ENCODE results near the gene CHIT1.

Gene CHIT1

DNA sequence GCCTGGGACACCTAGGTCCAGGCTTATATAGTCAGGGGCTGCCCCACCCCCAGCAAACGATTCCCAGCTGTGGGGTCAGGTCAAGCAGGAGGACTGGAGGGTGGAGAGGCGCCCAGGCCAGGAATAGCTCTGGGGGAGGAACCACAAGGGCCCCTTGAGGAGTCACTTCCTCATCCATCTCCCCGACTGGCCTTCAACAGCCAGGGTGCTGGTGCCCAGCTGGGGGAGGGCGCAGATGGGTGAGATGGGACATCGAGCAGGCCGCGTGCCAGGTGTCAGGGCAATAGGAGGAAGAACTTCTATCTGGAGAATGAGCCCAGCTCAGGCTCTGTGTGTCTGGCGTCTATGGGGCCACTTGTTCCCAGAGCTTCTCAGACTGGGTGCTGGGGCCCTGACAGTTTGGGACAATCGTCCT lies 53.6 kb downstream of the CHIT1 start:
- Mint-ChIP-seq H3K4me3 (no peak overlapping the region), H3K9me3 (no peaks in the 10 kb centered on the region), H3K36me3 (ENCODE audit: low read depth) (no peaks in the 10 kb centered on the region), H3K27me3 (peaks cover 51% of the 10 kb centered on the region), H3K27ac (no peak overlapping the region), H3K4me1 (ENCODE audit: low read depth) (peaks cover 57% of the 10 kb centered on the region)
- intact Hi-C loops (cut with micrococcal nuclease), result no loop called here

DNA sequence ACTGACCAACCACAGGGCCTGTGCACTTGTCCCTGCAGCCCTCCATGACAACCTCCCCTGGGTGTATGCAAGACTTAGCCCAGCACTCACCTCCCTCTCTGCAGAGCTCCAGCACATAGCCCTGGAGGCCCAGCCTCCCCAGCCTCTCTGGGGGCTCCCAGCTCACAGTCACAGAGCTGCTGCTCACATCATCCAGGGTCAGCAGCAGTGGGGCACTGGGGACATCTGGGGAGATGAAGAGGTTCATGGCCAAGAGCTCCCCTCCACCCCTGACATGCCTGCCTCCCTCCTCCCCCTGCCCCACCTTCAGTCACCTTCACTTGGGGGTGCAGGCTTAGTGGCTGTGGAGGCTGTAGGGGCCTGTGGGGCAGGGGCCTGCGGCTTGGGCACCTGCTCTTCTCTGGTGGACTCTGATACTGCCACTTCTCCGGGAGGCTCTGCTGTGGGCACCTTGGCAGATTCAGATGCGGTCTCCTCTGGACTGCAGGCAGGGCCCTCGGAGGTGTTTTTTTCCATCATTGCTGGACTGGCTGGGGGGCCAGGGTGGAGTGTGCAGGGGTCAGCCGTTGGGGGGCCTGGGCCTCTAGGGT lies 54.1 kb downstream of the CHIT1 start, which contains the start of gene MYBPH:
Gene MYBPH (minus strand): TSS at position 590 of the 590 bp plus-strand sequence. CDS start 71 bp downstream, at position 519.
- peaks cover 52% of the 10 kb centered on the region for H3K27me3 Mint-ChIP-seq
- H3K27ac Mint-ChIP-seq, result no peak within 1 kb of the TSS
- peaks cover 57% of the 10 kb centered on the region for H3K4me1 Mint-ChIP-seq (ENCODE audit: low read depth)
- H3K36me3 Mint-ChIP-seq (ENCODE audit: low read depth), result no peaks in the 10 kb centered on the region
- intact Hi-C loops (cut with micrococcal nuclease), result no loop called here
- H3K4me3 Mint-ChIP-seq, result no peak within 1 kb of the TSS
- H3K9me3 Mint-ChIP-seq, result no peaks in the 10 kb centered on the region

DNA sequence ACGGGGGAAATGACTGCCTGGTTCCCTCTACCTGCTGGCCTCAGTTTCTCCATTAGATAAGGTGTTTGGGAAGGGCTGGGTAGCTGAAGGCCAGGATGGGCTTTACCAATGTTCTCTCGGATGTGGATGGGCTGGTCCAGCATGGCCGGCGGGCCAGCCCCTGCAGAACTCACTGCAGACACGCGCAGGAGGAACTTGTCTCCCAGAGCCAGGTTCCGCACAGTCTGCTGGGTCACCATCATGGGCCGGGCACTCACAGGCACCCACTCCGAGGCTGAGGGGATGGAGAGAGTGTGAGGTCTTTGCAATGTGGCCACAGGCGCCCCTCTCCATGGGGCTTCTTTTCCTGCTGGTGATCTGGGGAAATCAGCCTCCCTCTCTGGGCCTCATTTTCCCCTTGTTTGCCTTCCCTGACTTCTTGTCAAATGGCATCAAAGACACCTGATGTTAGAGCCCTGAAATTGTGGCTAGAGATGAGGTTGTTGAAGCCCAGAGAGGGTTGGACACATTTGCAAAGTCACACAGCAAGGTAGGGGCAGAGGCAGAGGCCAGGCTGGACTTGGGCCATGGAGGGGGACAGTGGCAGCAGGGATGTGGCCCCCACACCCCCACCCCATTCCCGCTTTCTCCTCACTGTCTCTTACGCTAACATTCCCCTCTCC lies 55.0 kb downstream of the CHIT1 start:
- intact Hi-C loops (cut with micrococcal nuclease), result no loop called here
- H3K36me3 Mint-ChIP-seq (ENCODE audit: low read depth), result no peaks in the 10 kb centered on the region
- H3K4me1 Mint-ChIP-seq (ENCODE audit: low read depth), result peaks cover 57% of the 10 kb centered on the region
- no peak overlapping the region for H3K27ac Mint-ChIP-seq
- no peak overlapping the region for H3K4me3 Mint-ChIP-seq
- peaks cover 57% of the 10 kb centered on the region for H3K27me3 Mint-ChIP-seq
- H3K9me3 Mint-ChIP-seq, result no peaks in the 10 kb centered on the region

DNA sequence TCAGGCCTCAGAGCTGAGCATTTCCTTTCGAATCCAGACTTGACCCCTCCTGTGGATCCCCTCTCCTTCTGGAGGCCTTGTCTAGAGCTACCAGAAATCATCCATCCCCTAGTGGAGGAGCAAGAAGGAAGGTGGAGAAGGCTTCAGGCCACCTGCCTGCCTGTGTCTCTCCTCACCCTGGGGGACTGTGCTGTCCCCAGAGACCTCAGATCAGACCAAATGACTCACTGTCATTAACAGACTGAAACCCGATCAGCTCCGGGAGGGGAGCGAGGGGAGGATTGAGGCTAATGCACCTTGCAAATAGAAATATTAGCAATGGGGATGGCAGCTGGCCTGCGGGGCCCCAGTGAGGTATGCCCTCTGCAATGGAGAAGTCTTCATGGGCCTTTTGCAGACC lies 55.9 kb downstream of the CHIT1 start:
- Mint-ChIP-seq H3K9me3 (no peaks in the 10 kb centered on the region), H3K4me3 (no peak overlapping the region), H3K4me1 (ENCODE audit: low read depth) (peaks cover 49% of the 10 kb centered on the region), H3K36me3 (ENCODE audit: low read depth) (no peaks in the 10 kb centered on the region), H3K27ac (no peak overlapping the region), H3K27me3 (peaks cover 59% of the 10 kb centered on the region)
- intact Hi-C loops (cut with micrococcal nuclease), result loop anchor here (2.0 kb wide), 2 partner anchors 41 to 55 kb away; no protein-coding TSS in a partner anchor

DNA sequence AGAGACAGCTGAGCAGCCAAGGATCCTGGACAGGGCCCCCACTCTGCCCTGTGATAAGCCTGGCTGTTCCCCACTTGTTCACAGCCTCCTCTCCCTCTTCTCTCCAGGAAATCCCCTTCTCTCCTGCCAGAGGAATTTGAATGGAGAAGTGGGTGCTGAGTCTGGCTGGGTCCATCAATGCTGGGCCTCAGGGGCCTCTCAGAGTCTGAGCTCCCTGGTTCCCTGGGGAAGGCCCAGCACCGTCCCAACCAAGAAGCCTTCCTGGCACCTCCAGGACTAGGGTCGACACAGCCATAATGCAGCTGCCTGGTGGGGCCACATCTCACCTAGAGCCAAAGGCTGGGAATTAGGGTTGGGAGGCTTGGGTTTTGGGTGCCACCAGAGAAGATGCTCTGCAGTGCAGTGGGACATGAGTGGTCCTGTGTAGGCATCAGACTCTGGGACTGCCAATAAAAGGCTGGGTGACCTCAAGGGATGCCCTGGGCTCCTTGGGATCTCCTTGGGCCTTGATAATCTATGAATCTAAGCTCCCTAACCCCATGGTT lies 56.4 kb downstream of the CHIT1 start:
- Mint-ChIP-seq H3K4me3 (no peak overlapping the region), H3K9me3 (no peaks in the 10 kb centered on the region), H3K27me3 (peaks cover 59% of the 10 kb centered on the region), H3K36me3 (ENCODE audit: low read depth) (no peaks in the 10 kb centered on the region), H3K27ac (peak overlapping the region; percentile 19), H3K4me1 (ENCODE audit: low read depth) (peaks cover 45% of the 10 kb centered on the region)
- intact Hi-C loops (cut with micrococcal nuclease), result loop anchor here (2.0 kb wide), 2 partner anchors 42 to 54 kb away; no protein-coding TSS in a partner anchor

DNA sequence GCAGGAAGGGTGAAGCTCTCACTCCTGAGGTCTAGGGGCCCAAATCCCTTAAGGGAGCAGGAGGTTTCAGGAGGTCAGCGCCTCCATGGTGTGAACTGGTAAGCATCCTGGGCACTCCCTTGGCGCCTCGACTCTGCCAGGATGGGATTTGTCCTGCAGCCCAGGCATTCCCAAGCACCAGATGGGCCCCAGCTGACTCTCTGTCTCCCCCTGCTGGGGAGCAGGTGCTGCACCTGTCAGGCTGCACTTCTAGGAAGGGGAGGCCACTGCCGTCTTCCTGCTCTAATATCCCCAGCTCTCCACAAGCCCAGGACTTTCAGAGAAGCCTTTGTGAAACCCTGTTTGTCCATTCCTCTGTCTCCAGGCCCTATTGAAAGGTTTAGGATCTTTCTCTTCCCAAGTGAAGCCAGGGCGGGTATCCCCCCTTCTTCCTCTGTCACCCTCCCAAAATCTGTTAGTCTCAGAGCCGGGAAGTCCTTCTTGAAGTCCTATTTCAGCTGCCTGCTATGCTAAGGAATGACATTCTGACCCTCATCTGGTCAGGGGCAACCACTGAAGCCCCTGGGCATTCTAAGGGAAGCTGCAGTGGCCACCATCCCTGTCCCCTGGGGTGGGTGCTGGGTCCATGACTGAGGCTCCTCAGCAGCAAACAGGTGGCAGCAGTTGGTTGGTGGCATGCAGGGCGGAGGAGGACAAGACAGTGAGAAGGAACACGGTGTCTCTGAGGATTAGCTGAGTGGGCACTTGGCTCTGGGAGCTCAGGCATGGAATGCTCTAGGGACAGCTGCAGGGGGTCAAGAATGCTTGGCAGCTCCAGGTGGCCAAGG lies 57.1 kb downstream of the CHIT1 start:
- Mint-ChIP-seq H3K36me3 (ENCODE audit: low read depth) (no peaks in the 10 kb centered on the region), H3K27me3 (peaks cover 59% of the 10 kb centered on the region), H3K4me3 (no peak overlapping the region), H3K9me3 (no peaks in the 10 kb centered on the region), H3K27ac (peak overlapping the region; percentile 19), H3K4me1 (ENCODE audit: low read depth) (peaks cover 43% of the 10 kb centered on the region)
- intact Hi-C loops (cut with micrococcal nuclease), result loop anchor here (1.0 to 2.0 kb wide), 3 partner anchors 42 to 133 kb away; no protein-coding TSS in a partner anchor

DNA sequence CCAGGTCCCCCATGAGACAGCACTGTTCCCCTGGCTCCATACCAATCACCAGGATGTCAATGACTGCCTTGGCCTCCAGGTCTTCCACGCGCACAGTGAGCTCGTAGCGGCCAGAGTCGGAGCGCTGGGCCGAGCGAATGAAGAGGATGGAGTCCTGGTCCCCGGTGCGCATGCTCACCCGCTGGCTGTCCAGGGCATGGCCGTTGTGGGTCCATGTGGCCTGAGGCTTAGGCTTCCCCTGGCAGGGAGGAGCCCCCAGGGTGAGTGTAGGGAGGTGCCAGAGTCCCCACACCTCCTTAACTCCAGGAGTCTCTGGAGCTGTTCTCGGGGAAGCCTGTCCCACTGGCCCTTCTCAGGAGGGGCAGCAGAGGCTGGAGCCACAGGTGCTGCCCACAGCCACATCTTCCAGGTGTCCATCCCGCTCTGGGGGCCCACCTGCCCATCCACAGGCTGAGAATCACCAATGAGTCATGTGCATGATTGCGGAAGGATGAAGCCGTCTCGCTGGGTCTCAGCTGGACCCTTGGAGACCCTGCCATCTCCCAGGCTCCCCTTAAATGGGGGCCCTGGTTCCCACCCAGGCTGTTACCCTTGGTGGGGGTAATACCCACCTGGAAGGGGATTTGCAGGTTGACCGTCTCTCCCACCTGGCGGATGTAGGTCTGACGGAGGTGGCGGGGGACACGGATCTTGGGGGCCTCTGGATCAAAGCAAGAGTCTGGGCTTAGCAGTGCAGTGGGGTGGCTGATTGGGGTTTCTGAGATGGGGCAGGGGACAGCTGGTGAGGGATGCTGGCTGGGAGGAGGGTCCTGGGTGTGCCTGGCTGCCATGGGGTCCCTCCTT lies 57.9 kb downstream of the CHIT1 start:
- Mint-ChIP-seq H3K4me1 (ENCODE audit: low read depth) (peaks cover 41% of the 10 kb centered on the region), H3K4me3 (no peak overlapping the region), H3K9me3 (no peaks in the 10 kb centered on the region), H3K36me3 (ENCODE audit: low read depth) (no peaks in the 10 kb centered on the region), H3K27ac (no peak overlapping the region), H3K27me3 (peaks cover 59% of the 10 kb centered on the region)
- intact Hi-C loops (cut with micrococcal nuclease), result loop anchor here (1.0 to 2.0 kb wide), 3 partner anchors 43 to 132 kb away; no protein-coding TSS in a partner anchor

DNA sequence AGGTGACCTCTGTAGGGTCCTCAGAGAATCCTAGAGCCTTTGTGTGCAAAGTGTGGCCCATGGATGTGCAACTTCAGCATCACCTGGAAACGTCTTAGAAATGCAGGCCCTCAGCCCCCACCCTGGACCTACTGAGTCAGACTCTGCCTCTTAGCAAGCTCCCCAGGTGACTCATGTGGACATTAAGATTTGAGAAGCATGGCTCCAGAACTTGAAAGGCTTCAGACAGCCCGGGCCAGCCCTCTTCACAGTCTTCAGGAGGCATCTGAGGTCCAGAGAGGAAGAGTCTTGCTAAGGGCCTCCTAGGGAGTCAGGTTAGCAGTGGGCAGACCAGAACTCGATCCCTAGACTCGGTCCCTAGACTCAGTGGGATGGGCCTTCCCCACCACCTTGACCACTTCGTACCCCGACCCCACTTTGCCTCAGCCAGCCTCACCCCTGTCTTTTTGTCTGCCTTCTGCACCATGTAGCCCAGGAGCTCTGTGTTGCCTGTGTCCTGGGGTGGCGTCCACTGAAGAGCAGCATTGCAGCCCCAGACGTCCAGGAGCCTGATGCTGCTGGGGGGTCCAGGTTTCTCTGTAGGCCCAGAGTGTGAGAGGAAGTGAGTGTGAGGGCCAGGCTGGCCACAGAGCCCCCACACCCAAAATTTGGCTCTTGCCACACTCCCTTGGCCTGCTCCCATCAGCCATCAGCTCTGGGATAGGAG lies 58.7 kb downstream of the CHIT1 start:
- no peaks in the 10 kb centered on the region for H3K36me3 Mint-ChIP-seq (ENCODE audit: low read depth)
- intact Hi-C loops (cut with micrococcal nuclease), result no loop called here
- H3K27me3 Mint-ChIP-seq, result peaks cover 59% of the 10 kb centered on the region
- H3K4me1 Mint-ChIP-seq (ENCODE audit: low read depth), result peaks cover 36% of the 10 kb centered on the region
- H3K27ac Mint-ChIP-seq, result no peak overlapping the region
- no peak overlapping the region for H3K4me3 Mint-ChIP-seq
- H3K9me3 Mint-ChIP-seq, result no peaks in the 10 kb centered on the region

DNA sequence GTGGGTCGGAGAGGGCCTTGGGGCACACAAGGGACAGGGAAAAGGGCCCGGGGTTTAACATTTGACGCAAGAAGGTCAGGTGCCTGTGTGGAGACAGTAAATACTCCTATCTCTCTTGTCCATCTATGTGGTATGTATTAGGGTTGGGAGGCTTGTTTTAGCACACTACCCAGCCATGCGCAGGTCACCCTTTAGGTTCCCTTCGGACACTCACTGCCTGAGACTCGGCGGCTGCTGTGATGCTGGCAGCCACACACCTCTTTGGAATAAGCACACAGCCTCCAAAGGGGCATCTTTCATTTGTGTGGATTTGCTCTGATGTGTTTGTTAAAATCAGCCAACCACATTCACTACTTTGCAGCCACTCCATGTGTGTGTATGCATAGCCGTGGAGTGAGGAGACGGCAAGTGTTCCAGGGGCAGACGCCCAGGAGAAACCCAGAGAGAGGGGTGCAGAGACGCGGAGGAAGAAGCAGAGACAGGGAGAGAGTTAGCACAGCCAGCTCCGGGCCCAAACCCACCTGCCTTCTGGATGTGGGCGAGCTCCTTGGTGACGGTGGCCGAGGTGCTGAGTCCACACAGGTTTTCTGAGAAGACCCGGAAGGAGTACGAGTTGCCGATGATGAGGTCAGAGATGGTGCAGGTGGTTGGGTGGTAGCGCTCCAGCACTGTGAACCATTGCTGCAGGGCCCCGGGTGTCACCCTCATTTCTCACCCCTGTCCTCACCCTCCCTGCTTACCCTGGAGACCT lies 59.5 kb downstream of the CHIT1 start:
- H3K4me3 Mint-ChIP-seq, result no peak overlapping the region
- H3K27ac Mint-ChIP-seq, result no peak overlapping the region
- H3K4me1 Mint-ChIP-seq (ENCODE audit: low read depth), result peaks cover 33% of the 10 kb centered on the region
- intact Hi-C loops (cut with micrococcal nuclease), result no loop called here
- H3K27me3 Mint-ChIP-seq, result peaks cover 62% of the 10 kb centered on the region
- no peaks in the 10 kb centered on the region for H3K9me3 Mint-ChIP-seq
- H3K36me3 Mint-ChIP-seq (ENCODE audit: low read depth), result no peaks in the 10 kb centered on the region

DNA sequence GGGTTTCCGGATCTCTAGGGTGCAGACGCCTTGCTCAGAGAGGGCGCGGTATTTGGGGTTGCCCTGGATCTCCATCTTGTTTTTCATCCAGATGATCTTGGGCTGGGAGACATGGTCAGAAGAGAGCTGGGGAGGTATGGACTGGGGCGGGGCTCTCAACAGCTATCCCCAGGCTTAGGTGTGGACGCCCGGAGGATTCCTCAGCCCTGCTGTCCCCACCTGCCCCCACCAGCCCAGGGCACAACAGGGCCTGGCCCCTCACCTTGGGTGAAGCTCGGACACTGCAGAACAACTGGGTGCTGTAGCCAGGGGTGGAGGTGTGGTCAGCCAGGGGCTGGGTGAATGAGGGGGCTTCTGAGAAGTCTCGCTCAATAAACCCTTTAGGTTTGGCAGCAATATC lies 60.5 kb downstream of the CHIT1 start:
- Mint-ChIP-seq H3K27me3 (peaks cover 64% of the 10 kb centered on the region), H3K9me3 (no peaks in the 10 kb centered on the region), H3K27ac (no peak overlapping the region), H3K4me3 (no peak overlapping the region), H3K4me1 (ENCODE audit: low read depth) (peaks cover 36% of the 10 kb centered on the region), H3K36me3 (ENCODE audit: low read depth) (no peaks in the 10 kb centered on the region)
- intact Hi-C loops (cut with micrococcal nuclease), result no loop called here

DNA sequence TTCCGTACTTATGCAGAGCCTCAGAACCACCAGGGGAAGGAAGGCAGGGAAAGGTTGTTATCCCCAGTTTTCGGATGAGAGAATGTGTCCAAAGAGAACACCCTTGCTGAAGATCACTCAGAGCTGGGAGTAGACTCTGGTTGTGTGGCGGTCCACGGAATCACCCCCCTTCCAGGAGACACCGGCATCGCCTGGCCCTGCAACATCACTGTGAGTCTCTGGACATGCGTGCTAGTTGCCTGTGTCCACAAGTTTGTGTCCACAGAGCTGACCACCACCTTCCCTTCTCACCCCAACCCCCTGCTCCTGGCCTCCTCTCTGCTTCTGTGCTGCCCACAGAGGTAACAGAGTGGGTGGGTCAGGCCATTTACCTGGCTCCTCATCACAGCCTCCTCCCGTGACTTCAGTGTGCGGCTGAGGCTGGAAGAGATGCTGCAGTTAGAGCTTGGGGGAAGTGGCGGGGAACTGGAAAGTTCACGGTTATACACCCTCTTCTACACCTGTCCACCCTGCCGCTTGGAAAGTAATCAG lies 61.2 kb downstream of the CHIT1 start:
- Mint-ChIP-seq H3K9me3 (no peaks in the 10 kb centered on the region), H3K36me3 (ENCODE audit: low read depth) (no peaks in the 10 kb centered on the region), H3K27ac (no peak overlapping the region), H3K4me3 (no peak overlapping the region), H3K4me1 (ENCODE audit: low read depth) (peaks cover 43% of the 10 kb centered on the region), H3K27me3 (peaks cover 63% of the 10 kb centered on the region)
- intact Hi-C loops (cut with micrococcal nuclease), result no loop called here

DNA sequence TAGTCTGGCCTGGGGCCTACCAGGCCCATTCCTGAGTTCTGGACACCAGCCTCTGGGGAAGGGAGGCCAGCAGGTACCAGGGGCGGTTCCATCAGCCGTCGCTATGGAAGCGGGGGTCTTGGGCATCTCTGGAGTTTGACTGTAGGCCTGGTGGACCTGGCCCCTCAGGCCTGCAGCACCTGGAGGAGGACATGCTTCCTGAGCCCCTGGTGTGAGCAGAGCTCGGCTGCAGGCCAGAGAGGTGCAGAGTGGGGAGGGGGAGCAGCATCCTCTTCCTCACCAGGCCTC lies 61.6 kb downstream of the CHIT1 start:
- no peaks in the 10 kb centered on the region for H3K36me3 Mint-ChIP-seq (ENCODE audit: low read depth)
- H3K27ac Mint-ChIP-seq, result no peak overlapping the region
- intact Hi-C loops (cut with micrococcal nuclease), result no loop called here
- peaks cover 43% of the 10 kb centered on the region for H3K4me1 Mint-ChIP-seq (ENCODE audit: low read depth)
- no peaks in the 10 kb centered on the region for H3K9me3 Mint-ChIP-seq
- peaks cover 63% of the 10 kb centered on the region for H3K27me3 Mint-ChIP-seq
- H3K4me3 Mint-ChIP-seq, result no peak overlapping the region

Data from dendritic cell treated with granulocyte-macrophage colony-stimulating factor and Interleukin-4, amounts not matched to agents 40 ng/mL and 50 ng/mL, for 4 days (primary cell).